Measurements from ENCODE around the gene FIGNL2.

FIGNL2 gene

GRCh38 chr12:51838762-51839161 lies 9.8 kb downstream of the FIGNL2 start:
- Histone ChIP-seq H3K4me2 (ENCODE audit: insufficient read depth, low read length, poor library complexity, severe bottlenecking) (no peak overlapping the region), H3K36me3 (replicated peaks in 1 of 2; ENCODE audit: control insufficient read depth in 2 of 2, insufficient read depth in 2 of 2, low read length in 2 of 2) (peaks cover 0 to 46% of the 10 kb centered on the region in 2 donors), H2BK15ac (ENCODE audit: low read length) (peak overlapping the region; percentile 27), H3K14ac (ENCODE audit: low read length) (no peak overlapping the region), H3K27ac (replicated peaks; ENCODE audit: low read length) (no peak overlapping the region), H3K27me3 (ENCODE audit: control insufficient read depth in 3 of 3, insufficient read depth in 3 of 3, low read depth in 1 of 3, low read length in 3 of 3) (no peaks in the 10 kb centered on the region), H3K9ac (ENCODE audit: low read depth, low read length, poor library complexity) (no peak overlapping the region), H4K91ac (ENCODE audit: low read depth, low read length, poor library complexity) (no peak overlapping the region), H2AK5ac (ENCODE audit: low read depth, low read length) (peak overlapping the region; percentile 83), H3K9me3 (replicated peaks in 1 of 2; ENCODE audit: control insufficient read depth in 2 of 2, insufficient read depth in 1 of 2, low read depth in 1 of 2, low read length in 2 of 2) (no peaks in the 10 kb centered on the region), H3K18ac (ENCODE audit: low read length) (peak overlapping the region; percentile 83), H3K79me1 (ENCODE audit: low read depth, low read length) (peaks cover 5% of the 10 kb centered on the region), H2BK120ac (ENCODE audit: low read depth, low read length) (peak overlapping the region; percentile 51), H3K4ac (ENCODE audit: low read length) (no peak overlapping the region), H3K23ac (ENCODE audit: low read depth, low read length, poor library complexity) (no peak overlapping the region), H2BK5ac (ENCODE audit: low read length) (no peak overlapping the region), H2AFZ (ENCODE audit: low read length) (no peak overlapping the region), H2BK12ac (ENCODE audit: low read length) (peak overlapping the region; percentile 86), H3K4me3 (ENCODE audit: low read length in 2 of 2) (no peak overlapping the region), H3K4me1 (ENCODE audit: control insufficient read depth in 2 of 2, insufficient read depth in 1 of 2, low read depth in 1 of 2, low read length in 2 of 2) (peaks cover 23 to 69% of the 10 kb centered on the region in 2 donors), H4K8ac (ENCODE audit: low read depth, low read length) (no peak overlapping the region)
- DNase-seq (ENCODE audit: low spot score), result no peak
- WGBS, 2 donors (ENCODE audit: extremely low coverage in 2 of 2, insufficient read length in 2 of 2, insufficient replicate concordance in 1 of 2), result no CpG with 5 or more reads among the region's 4 CpGs

GRCh38 chr12:51838036-51838435 lies 10.5 kb downstream of the FIGNL2 start:
- DNase-seq (ENCODE audit: low spot score), result no peak
- no peak overlapping the region for H3K23ac ChIP-seq (ENCODE audit: low read depth, low read length, poor library complexity)
- peak overlapping the region; percentile 27 for H2BK15ac ChIP-seq (ENCODE audit: low read length)
- H3K4me2 ChIP-seq (ENCODE audit: insufficient read depth, low read length, poor library complexity, severe bottlenecking), result no peak overlapping the region
- peak overlapping the region; percentile 14 for H2BK5ac ChIP-seq (ENCODE audit: low read length)
- peaks cover 5% of the 10 kb centered on the region for H3K79me1 ChIP-seq (ENCODE audit: low read depth, low read length)
- H2BK120ac ChIP-seq (ENCODE audit: low read depth, low read length), result peak overlapping the region; percentile 51
- no peak overlapping the region for H4K8ac ChIP-seq (ENCODE audit: low read depth, low read length)
- no peak overlapping the region for H4K91ac ChIP-seq (ENCODE audit: low read depth, low read length, poor library complexity)
- no peaks in the 10 kb centered on the region for H3K9me3 ChIP-seq (replicated peaks in 1 of 2; ENCODE audit: control insufficient read depth in 2 of 2, insufficient read depth in 1 of 2, low read depth in 1 of 2, low read length in 2 of 2)
- peak overlapping the region; percentile 86 for H2BK12ac ChIP-seq (ENCODE audit: low read length)
- H3K27me3 ChIP-seq (ENCODE audit: control insufficient read depth in 3 of 3, insufficient read depth in 3 of 3, low read depth in 1 of 3, low read length in 3 of 3), result no peaks in the 10 kb centered on the region
- H3K9ac ChIP-seq (ENCODE audit: low read depth, low read length, poor library complexity), result no peak overlapping the region
- peak overlapping the region; percentile 77 for H3K18ac ChIP-seq (ENCODE audit: low read length)
- H2AK5ac ChIP-seq (ENCODE audit: low read depth, low read length), result peak overlapping the region; percentile 83
- peak overlapping the region; percentile 57 for H3K14ac ChIP-seq (ENCODE audit: low read length)
- no CpG with 5 or more reads among the region's 4 CpGs for WGBS, 2 donors (ENCODE audit: extremely low coverage in 2 of 2, insufficient read length in 2 of 2, insufficient replicate concordance in 1 of 2)
- no peak overlapping the region for H2AFZ ChIP-seq (ENCODE audit: low read length)
- H3K4me3 ChIP-seq (ENCODE audit: low read length in 2 of 2), result no peak overlapping the region
- peak overlapping the region; percentile 17 for H3K4ac ChIP-seq (ENCODE audit: low read length)
- H3K4me1 ChIP-seq (ENCODE audit: control insufficient read depth in 2 of 2, insufficient read depth in 1 of 2, low read depth in 1 of 2, low read length in 2 of 2), result peaks cover 23 to 71% of the 10 kb centered on the region in 2 donors
- peaks cover 0 to 43% of the 10 kb centered on the region in 2 donors for H3K36me3 ChIP-seq (replicated peaks in 1 of 2; ENCODE audit: control insufficient read depth in 2 of 2, insufficient read depth in 2 of 2, low read length in 2 of 2)
- H3K27ac ChIP-seq (replicated peaks; ENCODE audit: low read length), result peak overlapping the region; percentile 74

DNA sequence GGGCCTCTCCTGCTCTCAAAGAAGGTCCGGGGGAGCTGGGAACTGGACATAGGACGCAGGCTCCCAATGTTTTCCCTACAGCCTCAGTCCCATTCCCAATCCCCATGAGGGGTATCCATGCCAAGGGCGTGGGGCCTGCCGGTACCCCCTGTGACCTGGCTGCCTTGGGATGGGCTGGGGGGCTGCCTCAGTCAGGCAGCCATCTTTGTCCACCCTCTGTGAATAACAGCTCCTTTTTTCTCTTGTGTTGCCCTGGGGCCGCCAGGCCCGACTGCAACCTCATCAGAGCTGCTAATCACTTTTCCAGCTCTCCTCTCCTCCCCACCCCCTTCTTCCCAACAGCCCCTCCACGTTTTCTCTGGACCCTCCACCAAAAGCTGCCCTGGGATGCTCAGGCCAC lies 11.2 kb downstream of the FIGNL2 start:
- Histone ChIP-seq H3K23ac (ENCODE audit: low read depth, low read length, poor library complexity) (no peak overlapping the region), H2AK5ac (ENCODE audit: low read depth, low read length) (peak overlapping the region; percentile 83), H3K27ac (replicated peaks; ENCODE audit: low read length) (peak overlapping the region; percentile 74), H3K4me3 (ENCODE audit: low read length in 2 of 2) (no peak overlapping the region), H2BK12ac (ENCODE audit: low read length) (no peak overlapping the region), H4K8ac (ENCODE audit: low read depth, low read length) (no peak overlapping the region), H3K18ac (ENCODE audit: low read length) (peak overlapping the region; percentile 51), H3K9me3 (replicated peaks in 1 of 2; ENCODE audit: control insufficient read depth in 2 of 2, insufficient read depth in 1 of 2, low read depth in 1 of 2, low read length in 2 of 2) (no peaks in the 10 kb centered on the region), H3K14ac (ENCODE audit: low read length) (no peak overlapping the region), H3K36me3 (replicated peaks in 1 of 2; ENCODE audit: control insufficient read depth in 2 of 2, insufficient read depth in 2 of 2, low read length in 2 of 2) (peaks cover 0 to 36% of the 10 kb centered on the region in 2 donors), H3K4me1 (ENCODE audit: control insufficient read depth in 2 of 2, insufficient read depth in 1 of 2, low read depth in 1 of 2, low read length in 2 of 2) (peaks cover 24 to 73% of the 10 kb centered on the region in 2 donors), H3K4ac (ENCODE audit: low read length) (no peak overlapping the region), H4K91ac (ENCODE audit: low read depth, low read length, poor library complexity) (no peak overlapping the region), H3K4me2 (ENCODE audit: insufficient read depth, low read length, poor library complexity, severe bottlenecking) (no peak overlapping the region), H3K27me3 (ENCODE audit: control insufficient read depth in 3 of 3, insufficient read depth in 3 of 3, low read depth in 1 of 3, low read length in 3 of 3) (no peaks in the 10 kb centered on the region), H2BK5ac (ENCODE audit: low read length) (peak overlapping the region; percentile 14), H3K9ac (ENCODE audit: low read depth, low read length, poor library complexity) (no peak overlapping the region), H2BK120ac (ENCODE audit: low read depth, low read length) (no peak overlapping the region), H2AFZ (ENCODE audit: low read length) (no peak overlapping the region), H3K79me1 (ENCODE audit: low read depth, low read length) (peaks cover 2% of the 10 kb centered on the region), H2BK15ac (ENCODE audit: low read length) (no peak overlapping the region)
- DNase-seq (ENCODE audit: low spot score), result no peak
- WGBS, 2 donors (ENCODE audit: extremely low coverage in 2 of 2, insufficient read length in 2 of 2, insufficient replicate concordance in 1 of 2), result no CpG with 5 or more reads among the region's 7 CpGs

GRCh38 chr12:51836827-51837173 lies 11.7 kb downstream of the FIGNL2 start:
- Histone ChIP-seq H2AFZ (ENCODE audit: low read length) (no peak overlapping the region), H2BK5ac (ENCODE audit: low read length) (no peak overlapping the region), H3K18ac (ENCODE audit: low read length) (peak overlapping the region; percentile 22), H3K79me1 (ENCODE audit: low read depth, low read length) (peaks cover 2% of the 10 kb centered on the region), H4K8ac (ENCODE audit: low read depth, low read length) (no peak overlapping the region), H3K27me3 (ENCODE audit: control insufficient read depth in 3 of 3, insufficient read depth in 3 of 3, low read depth in 1 of 3, low read length in 3 of 3) (no peaks in the 10 kb centered on the region), H3K9me3 (replicated peaks in 1 of 2; ENCODE audit: control insufficient read depth in 2 of 2, insufficient read depth in 1 of 2, low read depth in 1 of 2, low read length in 2 of 2) (no peaks in the 10 kb centered on the region), H2BK12ac (ENCODE audit: low read length) (no peak overlapping the region), H4K91ac (ENCODE audit: low read depth, low read length, poor library complexity) (no peak overlapping the region), H3K4me3 (ENCODE audit: low read length in 2 of 2) (no peak overlapping the region), H3K4ac (ENCODE audit: low read length) (no peak overlapping the region), H3K4me1 (ENCODE audit: control insufficient read depth in 2 of 2, insufficient read depth in 1 of 2, low read depth in 1 of 2, low read length in 2 of 2) (peaks cover 24 to 69% of the 10 kb centered on the region in 2 donors), H3K36me3 (replicated peaks in 1 of 2; ENCODE audit: control insufficient read depth in 2 of 2, insufficient read depth in 2 of 2, low read length in 2 of 2) (peaks cover 0 to 31% of the 10 kb centered on the region in 2 donors), H3K4me2 (ENCODE audit: insufficient read depth, low read length, poor library complexity, severe bottlenecking) (no peak overlapping the region), H2BK15ac (ENCODE audit: low read length) (no peak overlapping the region), H3K27ac (replicated peaks; ENCODE audit: low read length) (peak overlapping the region; percentile 74), H3K23ac (ENCODE audit: low read depth, low read length, poor library complexity) (no peak overlapping the region), H2BK120ac (ENCODE audit: low read depth, low read length) (no peak overlapping the region), H3K9ac (ENCODE audit: low read depth, low read length, poor library complexity) (no peak overlapping the region), H3K14ac (ENCODE audit: low read length) (no peak overlapping the region), H2AK5ac (ENCODE audit: low read depth, low read length) (peak overlapping the region; percentile 53)
- DNase-seq (ENCODE audit: low spot score), result no peak
- WGBS, 2 donors (ENCODE audit: extremely low coverage in 2 of 2, insufficient read length in 2 of 2, insufficient replicate concordance in 1 of 2), result no CpG with 5 or more reads among the region's 6 CpGs
